ENCODE measurements around the gene KNL1.

DNA sequence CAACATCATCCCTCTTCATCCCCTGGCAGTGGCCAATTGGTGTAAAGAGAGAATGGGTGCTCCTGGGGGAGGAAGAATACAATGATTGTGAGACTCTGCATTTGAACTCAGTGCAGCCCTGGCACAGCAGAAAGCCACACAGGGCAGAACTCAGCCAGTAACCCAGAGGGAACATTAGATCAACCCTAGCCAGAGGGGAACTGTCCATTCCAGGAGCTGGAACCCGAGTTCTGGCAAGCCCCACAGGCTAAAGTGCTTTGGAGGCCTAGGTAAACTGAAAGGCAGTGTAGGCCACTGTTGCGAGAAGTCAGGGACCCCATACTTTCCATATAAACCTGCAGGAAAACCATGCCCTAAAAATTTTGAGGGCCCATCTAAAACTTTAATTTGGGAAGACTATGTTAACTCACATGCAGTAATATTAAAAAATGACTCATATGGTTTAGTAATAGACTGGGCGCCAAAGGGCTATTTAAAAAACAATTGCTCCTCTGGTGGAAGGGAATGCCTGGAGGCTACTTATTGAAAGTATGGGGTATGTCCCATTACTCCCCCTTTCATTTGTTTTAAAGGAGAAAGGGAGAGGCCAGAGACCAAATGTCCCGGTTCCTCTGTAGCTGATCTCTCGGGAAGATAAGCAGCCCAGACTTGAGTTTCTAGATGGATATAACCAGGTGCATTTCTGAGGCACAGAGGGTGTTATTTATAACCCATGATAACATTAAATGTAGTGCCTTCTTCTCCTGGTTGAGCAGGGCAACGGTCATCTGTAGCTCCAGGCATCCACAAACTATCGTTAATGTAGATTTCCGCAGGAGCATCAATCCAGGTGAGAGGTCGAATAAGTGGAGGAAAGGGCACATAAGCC is 95.1 kb downstream of the KNL1 start:
- TF ChIP-seq, protein P1, sequence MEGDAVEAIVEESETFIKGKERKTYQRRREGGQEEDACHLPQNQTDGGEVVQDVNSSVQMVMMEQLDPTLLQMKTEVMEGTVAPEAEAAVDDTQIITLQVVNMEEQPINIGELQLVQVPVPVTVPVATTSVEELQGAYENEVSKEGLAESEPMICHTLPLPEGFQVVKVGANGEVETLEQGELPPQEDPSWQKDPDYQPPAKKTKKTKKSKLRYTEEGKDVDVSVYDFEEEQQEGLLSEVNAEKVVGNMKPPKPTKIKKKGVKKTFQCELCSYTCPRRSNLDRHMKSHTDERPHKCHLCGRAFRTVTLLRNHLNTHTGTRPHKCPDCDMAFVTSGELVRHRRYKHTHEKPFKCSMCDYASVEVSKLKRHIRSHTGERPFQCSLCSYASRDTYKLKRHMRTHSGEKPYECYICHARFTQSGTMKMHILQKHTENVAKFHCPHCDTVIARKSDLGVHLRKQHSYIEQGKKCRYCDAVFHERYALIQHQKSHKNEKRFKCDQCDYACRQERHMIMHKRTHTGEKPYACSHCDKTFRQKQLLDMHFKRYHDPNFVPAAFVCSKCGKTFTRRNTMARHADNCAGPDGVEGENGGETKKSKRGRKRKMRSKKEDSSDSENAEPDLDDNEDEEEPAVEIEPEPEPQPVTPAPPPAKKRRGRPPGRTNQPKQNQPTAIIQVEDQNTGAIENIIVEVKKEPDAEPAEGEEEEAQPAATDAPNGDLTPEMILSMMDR (conservative IDR thresholded peaks at IDR 0.05; ENCODE audit: low read depth, low read length), result no peak
- no peak for TF ChIP-seq EZH2 (IDR thresholded peaks at IDR 0.05; ENCODE audit: borderline replicate concordance, low read depth, low read length, poor library complexity, severe bottlenecking)
